Measurements from ENCODE around the gene TCF4. TPM values are rescaled to one million over a fixed set of nuclear protein-coding genes. Genes with fewer than 3 reads are reported as not detected.
A peak's percentile ranks its signal among the peaks of the same experiment; 100 is the strongest.

The TCF4 gene
- total and polyA plus RNA-seq, 2 donors (not counting 1 experiment from before 2014, with no cell fraction given) = 68.5 to 353 TPM

- POLR2A ChIA-PET = no interaction called here
- no peak overlapping the region for H3K9ac ChIP-seq (ENCODE audit: low read length)
- Mint-ChIP-seq H3K4me1 (peaks cover 29% of the 10 kb centered on the region), H3K9me3 (ENCODE audit: insufficient read depth) (no peaks in the 10 kb centered on the region), H3K27ac (peak overlapping the region; percentile 5), H3K4me3 (no peak overlapping the region), H3K27me3 (no peaks in the 10 kb centered on the region)
- no peak overlapping the region for H3K4me2 ChIP-seq (replicated peaks; ENCODE audit: low read depth, low read length, poor library complexity, severe bottlenecking)
- no peak overlapping the region for H3K4me3 ChIP-seq (ENCODE audit: control extremely low read depth in 1 of 5, extremely low read depth in 1 of 5, insufficient read depth in 1 of 5, low read depth in 2 of 5, low read length in 4 of 5)
- TF ChIP-seq EZH2 (IDR thresholded peaks at IDR 0.05; ENCODE audit: borderline replicate concordance, insufficient read depth, low read depth, low read length, poor library complexity, severe bottlenecking) = no peak
- no peak for TF ChIP-seq CTCF (IDR thresholded peaks at IDR 0.05)
- H3K36me3 ChIP-seq (replicated peaks in 1 of 2; ENCODE audit: control extremely low read depth in 1 of 2, control insufficient read depth in 1 of 2, extremely low read depth in 1 of 2, insufficient read depth in 2 of 2, low read length in 1 of 2) = no peaks in the 10 kb centered on the region
- no peak for DNase-seq
- no peak for ATAC-seq (ENCODE audit: low read depth)
- no CpG with 5 or more reads among the region's 1 CpG for WGBS (ENCODE audit: insufficient coverage)
- CTCF ChIA-PET = interaction anchor here (0.7 kb wide), 1 partner anchor 38 kb away, joined by 3 read pairs; no protein-coding TSS in a partner anchor
- H2AFZ ChIP-seq (ENCODE audit: insufficient read depth, low read depth, low read length, poor library complexity, severe bottlenecking) = no peak overlapping the region
- no peaks in the 10 kb centered on the region for H3K4me1 ChIP-seq (ENCODE audit: control insufficient read depth in 2 of 2, insufficient read depth in 2 of 2, low read length in 2 of 2)
- no peak overlapping the region for H3K27ac ChIP-seq (ENCODE audit: low read length in 2 of 2)
- H3K79me2 ChIP-seq (ENCODE audit: control insufficient read depth, insufficient read depth, low read length) = peaks cover 35% of the 10 kb centered on the region
- H3K27me3 ChIP-seq (replicated peaks in 1 of 4; ENCODE audit: control extremely low read depth in 1 of 4, control insufficient read depth in 3 of 4, insufficient read depth in 4 of 4, low read length in 3 of 4) = no peaks in the 10 kb centered on the region
- intact Hi-C loops (cut with micrococcal nuclease) = no loop called here
- no peaks in the 10 kb centered on the region for H4K20me1 ChIP-seq (ENCODE audit: control insufficient read depth, insufficient read depth, low read length, poor library complexity, severe bottlenecking)
- no peaks in the 10 kb centered on the region for H3K9me3 ChIP-seq (ENCODE audit: control extremely low read depth in 1 of 3, control insufficient read depth in 2 of 3, insufficient read depth in 1 of 3, low read length in 2 of 3)
These were observed 134.8 kb downstream of the TCF4 start for GRCh38 chr18:55453186-55453585.

- Histone ChIP-seq H3K4me3 (ENCODE audit: control extremely low read depth in 1 of 5, extremely low read depth in 1 of 5, insufficient read depth in 1 of 5, low read depth in 2 of 5, low read length in 4 of 5) (no peak overlapping the region), H3K36me3 (replicated peaks in 1 of 2; ENCODE audit: control extremely low read depth in 1 of 2, control insufficient read depth in 1 of 2, extremely low read depth in 1 of 2, insufficient read depth in 2 of 2, low read length in 1 of 2) (no peaks in the 10 kb centered on the region), H3K27me3 (replicated peaks in 1 of 4; ENCODE audit: control extremely low read depth in 1 of 4, control insufficient read depth in 3 of 4, insufficient read depth in 4 of 4, low read length in 3 of 4) (no peaks in the 10 kb centered on the region), H3K9ac (ENCODE audit: low read length) (no peak overlapping the region), H3K9me3 (ENCODE audit: control extremely low read depth in 1 of 3, control insufficient read depth in 2 of 3, insufficient read depth in 1 of 3, low read length in 2 of 3) (no peaks in the 10 kb centered on the region), H2AFZ (ENCODE audit: insufficient read depth, low read depth, low read length, poor library complexity, severe bottlenecking) (no peak overlapping the region), H3K4me2 (replicated peaks; ENCODE audit: low read depth, low read length, poor library complexity, severe bottlenecking) (no peak overlapping the region), H4K20me1 (ENCODE audit: control insufficient read depth, insufficient read depth, low read length, poor library complexity, severe bottlenecking) (no peaks in the 10 kb centered on the region), H3K27ac (ENCODE audit: low read length in 2 of 2) (no peak overlapping the region), H3K4me1 (ENCODE audit: control insufficient read depth in 2 of 2, insufficient read depth in 2 of 2, low read length in 2 of 2) (peaks cover 3 to 4% of the 10 kb centered on the region in 2 donors), H3K79me2 (ENCODE audit: control insufficient read depth, insufficient read depth, low read length) (peaks cover 36% of the 10 kb centered on the region)
- no peak overlapping the region for H3K4me3 Mint-ChIP-seq
- ATAC-seq (ENCODE audit: low read depth) (no peak), DNase-seq (no peak)
- H3K27me3 Mint-ChIP-seq = no peaks in the 10 kb centered on the region
- ChIA-PET CTCF (no interaction called here), POLR2A (no interaction called here)
- TF ChIP-seq CTCF (IDR thresholded peaks at IDR 0.05) (no peak), EZH2 (IDR thresholded peaks at IDR 0.05; ENCODE audit: borderline replicate concordance, insufficient read depth, low read depth, low read length, poor library complexity, severe bottlenecking) (no peak)
- peaks cover 39% of the 10 kb centered on the region for H3K4me1 Mint-ChIP-seq
- intact Hi-C loops (cut with micrococcal nuclease) = no loop called here
- no peak overlapping the region for H3K27ac Mint-ChIP-seq
- H3K9me3 Mint-ChIP-seq (ENCODE audit: insufficient read depth) = no peaks in the 10 kb centered on the region
- WGBS (ENCODE audit: insufficient coverage) = 100% methylated on average over 1 of the region's 1 CpG
These were observed 135.8 kb downstream of the TCF4 start for GRCh38 chr18:55452123-55452611.

All from B cell (primary cell).